SK-N-SH (cell line): ENCODE results near the gene RPIA. TPM values are rescaled to one million over a fixed set of nuclear protein-coding genes. Genes with fewer than 3 reads are reported as not detected.
"Not testable (repeated sequence)": the region's sequence is repeated elsewhere in the genome, so short reads cannot be mapped to it uniquely, and the experiment has no call there.

Experiments
- CTCF ChIA-PET: fragments of 300-600, 350-600 bp; formaldehyde crosslinking; extraction: SDS; loops from one replicate; lab custom pipeline; 2021; lab: Yijun Ruan, JAX
- POLR2A ChIA-PET: fragments of 350-600 bp; sonication (Branson Sonifier 250); formaldehyde crosslinking; extraction: SDS; loops from one replicate; lab custom pipeline; 2020; ENCODE audit warnings: antibody characterized with exemption, inconsistent platforms; lab: Yijun Ruan, JAX
- DNase-seq: peaks from one replicate; pipeline ENCODE4 v3.0.0; 2012
- H2AFZ ChIP-seq: fragments of 200-600 bp; sonication (generic); 2 replicates; pipeline ENCODE4 v1.8.1; 2016; ENCODE audit warnings: antibody characterized with exemption, mild to moderate bottlenecking, low read depth
- H3F3A ChIP-seq: fragments of 200-600 bp; sonication (generic); replicated peaks from 2 replicates; pipeline ENCODE3; 2016; ENCODE audit warnings: antibody characterized with exemption, mild to moderate bottlenecking; ENCODE audit not compliant: insufficient read depth
- H3K27ac ChIP-seq, 2 experiments: fragments of 200-500 bp in 1 of 2; fragments of 200-600 bp in 1 of 2; sonication (Bioruptor generic) in 1 of 2; sonication (generic), shearing (Covaris generic) in 1 of 2; 2 replicates each; pipeline versions ENCODE4 v1.5.1 to v1.6.1; 2014 to 2016; ENCODE audit warnings: low read depth in 2 of 2, inconsistent platforms in 1 of 2, low read length in 1 of 2, mild to moderate bottlenecking in 1 of 2, mixed read lengths in 1 of 2
- H3K27me3 ChIP-seq: fragments of 200-600 bp; sonication (generic), shearing (Covaris generic); 2 replicates; pipeline ENCODE4 v1.6.1; 2016; ENCODE audit warnings: mixed run types; ENCODE audit not compliant: insufficient read depth
- H3K36me3 ChIP-seq, 2 experiments: fragments of 200-500 bp in 1 of 2; fragments of 200-600 bp in 1 of 2; sonication (Bioruptor generic) in 1 of 2; sonication (generic) in 1 of 2; replicated peaks in 1 of 2; 2 replicates each; pipeline versions ENCODE3 to v1.5.1; 2014 to 2016; ENCODE audit warnings: low read length in 1 of 2, mild to moderate bottlenecking in 1 of 2; ENCODE audit not compliant: insufficient read depth in 2 of 2, control insufficient read depth in 1 of 2
- H3K4me1 ChIP-seq, 2 experiments: fragments of 200-500 bp in 1 of 2; fragments of 200-600 bp in 1 of 2; sonication (Bioruptor generic) in 1 of 2; sonication (generic), shearing (Covaris generic) in 1 of 2; 2 replicates each; pipeline versions ENCODE4 v1.5.1 to v1.6.1; 2014 to 2016; ENCODE audit warnings: low read depth in 1 of 2, low read length in 1 of 2, mixed run types in 1 of 2; ENCODE audit not compliant: insufficient read depth in 2 of 2, control insufficient read depth in 1 of 2
- H3K4me2 ChIP-seq: fragments of 200-600 bp; sonication (generic), shearing (Covaris generic); 2 replicates; pipeline ENCODE4 v1.6.1; 2017; ENCODE audit warnings: mixed run types
- H3K4me3 ChIP-seq, 2 experiments: fragments of 200-500 bp in 1 of 2; fragments of 200-600 bp in 1 of 2; sonication (Bioruptor generic) in 1 of 2; sonication (generic), shearing (Covaris generic) in 1 of 2; 2 replicates each; pipeline versions ENCODE4 v1.5.1 to v1.8.1; 2014 to 2016; ENCODE audit warnings: low read depth in 2 of 2, inconsistent platforms in 1 of 2, low read length in 1 of 2, mild to moderate bottlenecking in 1 of 2, mixed read lengths in 1 of 2, moderate library complexity in 1 of 2
- H3K79me2 ChIP-seq: fragments of 200-600 bp; sonication (generic); 2 replicates; pipeline ENCODE4 v1.8.1; 2017; ENCODE audit warnings: mild to moderate bottlenecking; ENCODE audit not compliant: insufficient read depth
- H3K9ac ChIP-seq: fragments of 200-600 bp; sonication (generic); 2 replicates; pipeline ENCODE4 v1.6.1; 2017; ENCODE audit warnings: mixed run types
- H3K9me2 ChIP-seq: fragments of 200-600 bp; sonication (generic); 2 replicates; pipeline ENCODE4 v1.6.1; 2017; ENCODE audit warnings: mixed run types
- H3K9me3 ChIP-seq: fragments of 200-600 bp; sonication (generic); 2 replicates; pipeline ENCODE4 v1.6.1; 2017; ENCODE audit warnings: mixed run types, mild to moderate bottlenecking, moderate library complexity
- H4K20me1 ChIP-seq: fragments of 200-600 bp; sonication (generic); 2 replicates; pipeline ENCODE4 v1.6.1; 2017; ENCODE audit warnings: mild to moderate bottlenecking, mixed run types; ENCODE audit not compliant: insufficient read depth
- WGBS: methylation state at CpG from one replicate; pipeline ENCODE4 v1.1.6; 2017; ENCODE audit warnings: low lambda C conversion rate; 5-methylcytosine and 5-hydroxymethylcytosine counted together
- polyA plus RNA-seq, 3 experiments: library from polyadenylated mRNA; depleted of rRNA; stranded (reverse); fragments of >200 nt; gene quantifications; 2 replicates each; pipeline ENCODE4 v1.2.3, GENCODE V29; 2012

Gene RPIA
- polyA plus RNA-seq, 1 of the 3 experiments (the other 2 are of a cell fraction) = 17.4 TPM

- H3K4me1 ChIP-seq, H3K79me2 ChIP-seq, H3F3A ChIP-seq, POLR2A ChIA-PET, CTCF ChIA-PET, DNase-seq, H3K4me2 ChIP-seq, H3K27me3 ChIP-seq, H3K9me2 ChIP-seq, H3K9ac ChIP-seq, H3K4me3 ChIP-seq, H2AFZ ChIP-seq, H3K27ac ChIP-seq, H3K9me3 ChIP-seq, H4K20me1 ChIP-seq, H3K36me3 ChIP-seq: not testable (repeated sequence)
- 43% methylated on average over 2 of the region's 2 CpGs for WGBS
These were observed 97.7 kb downstream of the RPIA start for GRCh38 chr2:88789213-88789612.

- DNase-seq, H3K9ac ChIP-seq, H3K4me2 ChIP-seq, H3K4me1 ChIP-seq, H3K27ac ChIP-seq, H3F3A ChIP-seq, H3K9me3 ChIP-seq, H2AFZ ChIP-seq, H4K20me1 ChIP-seq, H3K79me2 ChIP-seq, CTCF ChIA-PET, H3K4me3 ChIP-seq, POLR2A ChIA-PET, H3K9me2 ChIP-seq, H3K27me3 ChIP-seq, H3K36me3 ChIP-seq: not testable (repeated sequence)
- 20% methylated on average over 2 of the region's 2 CpGs for WGBS
These were observed 104.5 kb downstream of the RPIA start for GRCh38 chr2:88795932-88796331.

DNA sequence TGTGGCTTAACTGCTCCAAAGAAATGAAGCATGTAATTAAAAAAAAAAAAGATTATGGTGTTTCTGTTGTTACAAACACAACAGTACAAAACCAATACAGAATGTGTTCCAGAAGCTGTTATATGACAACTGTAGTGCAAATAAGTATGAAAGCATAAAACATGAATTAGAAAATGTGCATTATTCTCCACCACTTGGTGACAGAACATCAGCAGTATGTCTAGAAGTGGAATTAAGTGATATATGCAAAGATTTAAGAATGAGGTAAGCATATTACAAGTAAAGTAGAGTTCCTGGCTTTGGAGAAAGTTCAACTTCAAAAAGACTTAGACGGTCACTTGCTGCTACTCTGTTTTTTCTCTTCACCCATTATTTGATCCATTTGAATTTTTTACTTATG is 105.0 kb downstream of the RPIA start:
- H3K4me1 ChIP-seq, H3K9ac ChIP-seq, H3K79me2 ChIP-seq, H3K27me3 ChIP-seq, H3F3A ChIP-seq, H3K4me2 ChIP-seq, CTCF ChIA-PET, H3K9me2 ChIP-seq, H3K36me3 ChIP-seq, H3K4me3 ChIP-seq, H3K9me3 ChIP-seq, H2AFZ ChIP-seq, H3K27ac ChIP-seq, H4K20me1 ChIP-seq, DNase-seq, POLR2A ChIA-PET: not testable (repeated sequence)
- 3% methylated on average over 1 of the region's 1 CpG for WGBS

- H2AFZ ChIP-seq = not testable (repeated sequence)
These were observed 105.7 kb downstream of the RPIA start for GRCh38 chr2:88797164-88797563.

More at GRCh38 chr2:88797164-88797563, 105.7 kb downstream of the RPIA start:
- H3K4me2 ChIP-seq, H3K9me3 ChIP-seq, H3K79me2 ChIP-seq, H3K27me3 ChIP-seq, H3K4me3 ChIP-seq, H3K36me3 ChIP-seq, H3K9me2 ChIP-seq, H3K9ac ChIP-seq, H3F3A ChIP-seq, H3K27ac ChIP-seq, POLR2A ChIA-PET, DNase-seq, H3K4me1 ChIP-seq, H4K20me1 ChIP-seq: not testable (repeated sequence)
- CTCF ChIA-PET = interaction anchor here (0.6 kb wide), 1 partner anchor 35 kb away, joined by 3 read pairs; no protein-coding TSS in a partner anchor
- WGBS = 3% methylated on average over 1 of the region's 1 CpG

Other genes with a start within 250 kb of the RPIA start
- 0.02 TPM in 1 of 2 replicates, not detected in the other for gene FOXI3, start 239.0 kb upstream of the RPIA start, polyA plus RNA-seq (2012; rRNA removed)
- 2.2 and 4.8 TPM in 2 replicates for gene EIF2AK3, start 64.2 kb upstream of the RPIA start, polyA plus RNA-seq (2012; rRNA removed)